ENCODE measurements around the gene POMGNT2. TPM values are rescaled to one million over a fixed set of nuclear protein-coding genes. Genes with fewer than 3 reads are reported as not detected.

POMGNT2 gene
- total and polyA plus RNA-seq, 2 of the 8 experiments (the other 6 are each of a cell fraction or from before 2014, with no cell fraction given): 13.6 to 35.7 TPM

DNA sequence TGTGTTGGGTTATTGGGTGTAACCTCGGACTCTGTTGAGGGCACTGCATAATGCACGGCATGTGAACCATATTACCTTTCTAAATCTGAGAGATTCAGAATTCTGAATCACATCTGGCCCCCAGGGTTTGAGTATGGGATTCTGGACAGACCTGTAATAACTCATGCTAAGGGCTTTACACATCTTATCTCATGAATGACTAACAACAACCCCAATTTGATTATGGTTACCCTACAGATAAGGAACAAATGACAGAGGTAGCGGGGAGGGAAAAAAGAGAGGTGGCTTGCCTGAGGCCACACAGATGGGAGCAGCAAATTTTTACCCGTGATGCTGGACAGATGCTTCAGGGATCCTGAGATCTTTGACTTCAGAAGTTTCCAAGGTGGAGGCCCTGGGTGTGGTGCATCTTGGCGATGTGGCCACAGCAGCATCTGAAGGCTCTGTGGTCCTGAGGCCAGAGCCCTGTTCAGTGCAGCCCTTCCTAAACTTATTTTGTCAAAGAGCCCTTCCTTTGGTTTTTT lies 43.8 kb downstream of the POMGNT2 start:
- no peak for FAIRE-seq
- no peak for TF ChIP-seq CBX5 (IDR thresholded peaks at IDR 0.05; ENCODE audit: low read depth, low read length)
- TF ChIP-seq, protein P1, sequence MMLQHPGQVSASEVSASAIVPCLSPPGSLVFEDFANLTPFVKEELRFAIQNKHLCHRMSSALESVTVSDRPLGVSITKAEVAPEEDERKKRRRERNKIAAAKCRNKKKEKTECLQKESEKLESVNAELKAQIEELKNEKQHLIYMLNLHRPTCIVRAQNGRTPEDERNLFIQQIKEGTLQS (IDR thresholded peaks at IDR 0.05; ENCODE audit: insufficient read depth, low read depth, low read length): no peak
- TF ChIP-seq SIN3A (conservative IDR thresholded peaks at IDR 0.05 in 1 of 2, IDR thresholded peaks at IDR 0.05 in 1 of 2; ENCODE audit: low read depth in 1 of 2, low read length in 2 of 2): no peak
- no peak for TF ChIP-seq SIX5 (IDR thresholded peaks at IDR 0.05; ENCODE audit: low read depth, low read length)
- CTCF ChIA-PET (ENCODE audit: partially characterized antibody): interaction anchor here (1.4 kb wide), 1 partner anchor 9 kb away, joined by 6 read pairs; no protein-coding TSS in a partner anchor

More for the DNA sequence above, 43.8 kb downstream of the POMGNT2 start:
- Histone ChIP-seq H3K79me2 (ENCODE audit: control insufficient read depth in 1 of 2, insufficient read depth in 2 of 2, low read length in 2 of 2) (no peaks in the 10 kb centered on the region), H3K4me1 (replicated peaks in 1 of 4; ENCODE audit: control insufficient read depth in 3 of 4, insufficient read depth in 4 of 4, low read length in 3 of 4) (peaks cover 0 to 3% (median 0%) of the 10 kb centered on the region in 4 experiments; a peak in 1 of 7 replicates), H3K4me3 (ENCODE audit: extremely low read depth in 1 of 4, insufficient read depth in 2 of 4, low read depth in 3 of 4, low read length in 4 of 4) (no peak overlapping the region), H3K56ac (replicated peaks; ENCODE audit: insufficient read length, low read depth, low read length) (no peak overlapping the region), H2AFZ (ENCODE audit: low read length) (no peak overlapping the region), H3K23ac (ENCODE audit: insufficient read length) (no peak overlapping the region), H3K18ac (ENCODE audit: extremely low read depth, low read length) (no peak overlapping the region; the same call in 1 of the 2 replicates), H2BK20ac (ENCODE audit: low read length) (no peak overlapping the region), H4K8ac (ENCODE audit: extremely low read depth, insufficient read depth, low read length) (no peak overlapping the region), H3K27ac (ENCODE audit: low read depth, low read length) (no peak overlapping the region), H4K91ac (replicated peaks; ENCODE audit: insufficient read length, low read length) (no peak overlapping the region), H2BK12ac (ENCODE audit: low read depth, low read length) (no peak overlapping the region), H2BK120ac (replicated peaks; ENCODE audit: low read depth, low read length) (no peak overlapping the region), H3K4me2 (ENCODE audit: insufficient read depth in 1 of 2, low read depth in 2 of 2, low read length in 2 of 2) (no peak overlapping the region), H4K20me1 (replicated peaks in 1 of 2; ENCODE audit: control insufficient read depth in 1 of 2, insufficient read depth in 2 of 2, low read length in 2 of 2) (no peaks in the 10 kb centered on the region), H3K23me2 (ENCODE audit: low read depth, low read length) (no peaks in the 10 kb centered on the region), H3K9ac (replicated peaks in 1 of 4; ENCODE audit: extremely low read depth in 1 of 4, low read depth in 3 of 4, low read length in 3 of 4) (no peak overlapping the region), H4K5ac (ENCODE audit: insufficient read length, low read depth, low read length) (no peak overlapping the region), H3K4ac (replicated peaks; ENCODE audit: insufficient read length, low read depth, low read length) (no peak overlapping the region), H2AK5ac (ENCODE audit: low read depth, low read length) (no peak overlapping the region), H3K14ac (ENCODE audit: insufficient read length) (no peak overlapping the region), H3K79me1 (ENCODE audit: low read depth, low read length) (no peaks in the 10 kb centered on the region), H3K36me3 (ENCODE audit: control insufficient read depth in 2 of 4, insufficient read depth in 4 of 4, low read length in 3 of 4) (peaks cover 0 to 4% (median 2%) of the 10 kb centered on the region in 4 experiments; a peak in 3 of 8 replicates), H2BK15ac (ENCODE audit: low read length) (no peak overlapping the region), H3K27me3 (replicated peaks in 1 of 4; ENCODE audit: control insufficient read depth in 3 of 4, extremely low read depth in 1 of 4, insufficient read depth in 3 of 4, low read length in 3 of 4) (no peaks in the 10 kb centered on the region), H2BK5ac (ENCODE audit: low read depth, low read length) (no peak overlapping the region), H3K9me3 (ENCODE audit: insufficient read depth in 2 of 2, low read depth in 1 of 2, low read length in 1 of 2) (peaks cover 3 to 21% of the 10 kb centered on the region in 2 experiments; a peak in 2 of 4 replicates)
- POLR2A ChIA-PET (ENCODE audit: partially characterized antibody): no interaction called here
- DNase-seq (ENCODE audit: low read depth in 1 of 2, low spot score in 2 of 2): no peak
- WGBS, 2 experiments (ENCODE audit: extremely low coverage in 1 of 2, insufficient coverage in 1 of 2, insufficient read length in 1 of 2, insufficient replicate concordance in 2 of 2, low coverage in 1 of 2, low lambda C conversion rate in 2 of 2, missing lambda C conversion rate in 1 of 2): 90% methylated on average over 5 of the region's 5 CpGs; no CpG with 5 or more reads in 1 of the 2 experiments
